Breast epithelium (tissue), 4 donors: ENCODE results near the gene SLC27A5. TPM values are rescaled to one million over a fixed set of nuclear protein-coding genes. Genes with fewer than 3 reads are reported as not detected.

Experiments
- DNase-seq, 2 donors: peaks; one replicate each; pipeline ENCODE4 v3.0.0-alpha.2; 2019; ENCODE audit warnings: low spot score in 2 of 2
- H3K27ac ChIP-seq, 2 donors: fragments of 200-600 bp; sonication (generic) in 1 of 2; one replicate each; pipeline ENCODE4 v1.5.1; 2016 to 2019; ENCODE audit warnings: mild to moderate bottlenecking in 1 of 2
- H3K27me3 ChIP-seq, 2 donors: fragments of 200-600 bp; sonication (generic) in 1 of 2; one replicate each; pipeline versions ENCODE4 v1.5.1 to v1.6.0; 2017 to 2019; ENCODE audit warnings: control low read depth in 1 of 2, mild to moderate bottlenecking in 1 of 2
- H3K36me3 ChIP-seq: fragments of 200-600 bp; one replicate; pipeline ENCODE4 v1.5.1; 2019
- H3K4me1 ChIP-seq, 2 donors: fragments of 200-600 bp; sonication (generic); one replicate each; pipeline ENCODE4 v1.5.1; 2016 to 2019; ENCODE audit warnings: control low read depth in 1 of 2
- H3K4me3 ChIP-seq, 3 donors: fragments of 200-600 bp; sonication (generic); 1 replicate in 2 of 3; 2 replicates in 1 of 3; pipeline ENCODE4 v1.5.1; 2016 to 2019; ENCODE audit warnings: mild to moderate bottlenecking in 3 of 3, moderate library complexity in 2 of 3
- H3K9me3 ChIP-seq, 2 donors: fragments of 200-600 bp; sonication (generic) in 1 of 2; one replicate each; pipeline ENCODE4 v1.5.1; 2016 to 2019; ENCODE audit warnings: control low read depth in 1 of 2
- CTCF ChIP-seq, 3 donors: fragments of 450-650 bp; IDR thresholded peaks; one replicate each; pipeline ENCODE4 v1.5.1; 2016 to 2017; ENCODE audit warnings: antibody characterized with exemption in 3 of 3, mild to moderate bottlenecking in 3 of 3, moderate library complexity in 3 of 3
- POLR2A ChIP-seq: fragments of 450-650 bp; IDR thresholded peaks from one replicate; pipeline ENCODE4 v1.6.1; 2016; ENCODE audit warnings: antibody characterized with exemption, mild to moderate bottlenecking, moderate library complexity
- POLR2AphosphoS5 ChIP-seq, 3 donors: sonication (generic); formaldehyde crosslinking; IDR thresholded peaks; one replicate each; pipeline ENCODE4 v1.6.1; 2017; ENCODE audit warnings: antibody characterized with exemption in 3 of 3
- intact Hi-C: fragments of 100-400 bp; cut with DNase I; formaldehyde crosslinking; loops from one replicate; pipeline ENCODE4 v1.15.1; 2023; ENCODE audit warnings: low total_unique reads
- total RNA-seq, 3 donors: library from RNA; depleted of rRNA; stranded (reverse); fragments of >200 nt; gene quantifications; one replicate each; pipeline ENCODE4 v1.1.0, GENCODE V29; 2016

Gene SLC27A5
- total RNA-seq, 3 donors from 2014 or later: 4.7 to 18.0 (median 10.7) TPM

GRCh38 chr19:58558623-58559274 is 47.0 kb upstream of the SLC27A5 start:
- DNase-seq: peak; percentile 99 to 100
- intact Hi-C loops: no loop called here
- TF ChIP-seq POLR2AphosphoS5 (IDR thresholded peaks at IDR 0.05): peak; percentile 54 to 71 (median 70)
- TF ChIP-seq POLR2A: no peak
- H3K9me3 ChIP-seq: no peaks in the 10 kb centered on the region
- H3K36me3 ChIP-seq: no peaks in the 10 kb centered on the region
- H3K27me3 ChIP-seq: no peaks in the 10 kb centered on the region
- peak overlapping the region; percentile 99 to 100 for H3K27ac ChIP-seq
- H3K4me3 ChIP-seq: peak overlapping the region; percentile 83 to 90 (median 88)
- peaks cover 25 to 33% of the 10 kb centered on the region in 2 donors for H3K4me1 ChIP-seq

- TF ChIP-seq POLR2A (no peak), CTCF (IDR thresholded peaks at IDR 0.05) (peak in 1 of 3 donors; percentile 10)
- Histone ChIP-seq H3K36me3 (no peaks in the 10 kb centered on the region), H3K4me3 (peak within 1 kb of the TSS; percentile 83 to 90 (median 88)), H3K4me1 (peaks cover 22 to 32% of the 10 kb centered on the region in 2 donors), H3K27ac (peak within 1 kb of the TSS; percentile 99 to 100), H3K9me3 (no peaks in the 10 kb centered on the region), H3K27me3 (no peaks in the 10 kb centered on the region)
- intact Hi-C loops: no loop called here
- DNase-seq: no peak
Measured at GRCh38 chr19:58558066-58558622, 46.4 kb upstream of the SLC27A5 start, which contains the start of gene UBE2M. Gene UBE2M (minus strand): TSS chr19:58558611. CDS start chr19:58558381, 230 bp downstream.

GRCh38 chr19:58557221-58558065 is 45.7 kb upstream of the SLC27A5 start:
- no peak for DNase-seq
- H3K4me3 ChIP-seq: peak overlapping the region; percentile 83 to 90 (median 88)
- H3K27me3 ChIP-seq: no peaks in the 10 kb centered on the region
- no peaks in the 10 kb centered on the region for H3K9me3 ChIP-seq
- no peaks in the 10 kb centered on the region for H3K36me3 ChIP-seq
- no peak for TF ChIP-seq CTCF (IDR thresholded peaks at IDR 0.05)
- H3K27ac ChIP-seq: peak overlapping the region; percentile 99 to 100
- intact Hi-C loops: no loop called here
- H3K4me1 ChIP-seq: peaks cover 18 to 28% of the 10 kb centered on the region in 2 donors

- peak overlapping the region; percentile 99 to 100 for H3K27ac ChIP-seq
- DNase-seq: no peak
- H3K27me3 ChIP-seq: no peaks in the 10 kb centered on the region
- peaks cover 11 to 25% of the 10 kb centered on the region in 2 donors for H3K4me1 ChIP-seq
- H3K4me3 ChIP-seq: peak overlapping the region; percentile 83 to 90 (median 88)
- no peaks in the 10 kb centered on the region for H3K9me3 ChIP-seq
- intact Hi-C loops: no loop called here
- no peak for TF ChIP-seq POLR2AphosphoS5 (IDR thresholded peaks at IDR 0.05)
- no peak for TF ChIP-seq POLR2A
- no peak for TF ChIP-seq CTCF (IDR thresholded peaks at IDR 0.05)
- H3K36me3 ChIP-seq: no peaks in the 10 kb centered on the region
Measured at GRCh38 chr19:58556622-58557220, 44.9 kb upstream of the SLC27A5 start.

GRCh38 chr19:58555920-58556621 is 44.3 kb upstream of the SLC27A5 start:
- TF ChIP-seq CTCF (IDR thresholded peaks at IDR 0.05): no peak
- TF ChIP-seq POLR2AphosphoS5 (IDR thresholded peaks at IDR 0.05): no peak
- TF ChIP-seq POLR2A: no peak
- no peaks in the 10 kb centered on the region for H3K36me3 ChIP-seq
- H3K27ac ChIP-seq: peak overlapping the region; percentile 99 to 100
- H3K9me3 ChIP-seq: no peaks in the 10 kb centered on the region
- DNase-seq: no peak
- no peaks in the 10 kb centered on the region for H3K27me3 ChIP-seq
- peaks cover 10 to 25% of the 10 kb centered on the region in 2 donors for H3K4me1 ChIP-seq
- intact Hi-C loops: no loop called here
- H3K4me3 ChIP-seq: peak overlapping the region in 1 of 3 donors; percentile 90
